Dendritic cell treated with granulocyte-macrophage colony-stimulating factor and Interleukin-4, amounts not matched to agents 40 ng/mL and 50 ng/mL, for 4 days (primary cell): ENCODE results near the gene TFAM.

Experiments
- H3K27ac Mint-ChIP-seq: one replicate; pipeline ENCODE4 v1.8.0; 2022; ENCODE audit warnings: mild to moderate bottlenecking, mixed read lengths
- H3K27me3 Mint-ChIP-seq: one replicate; pipeline ENCODE4 v1.8.0; 2022; ENCODE audit warnings: mild to moderate bottlenecking, mixed read lengths
- H3K36me3 Mint-ChIP-seq: one replicate; pipeline ENCODE4 v1.8.0; 2022; ENCODE audit warnings: low read depth, mixed read lengths
- H3K4me1 Mint-ChIP-seq: one replicate; pipeline ENCODE4 v1.8.0; 2022; ENCODE audit warnings: low read depth, mixed read lengths
- H3K4me3 Mint-ChIP-seq: one replicate; pipeline ENCODE4 v1.8.0; 2022; ENCODE audit warnings: mild to moderate bottlenecking, moderate library complexity, mixed read lengths
- H3K9me3 Mint-ChIP-seq: one replicate; pipeline ENCODE4 v1.8.0; 2022; ENCODE audit warnings: mixed read lengths
- intact Hi-C: fragments of 100-400 bp; cut with micrococcal nuclease; formaldehyde crosslinking; loops from one replicate; pipeline ENCODE4 v1.15.0; 2022

Gene TFAM

DNA sequence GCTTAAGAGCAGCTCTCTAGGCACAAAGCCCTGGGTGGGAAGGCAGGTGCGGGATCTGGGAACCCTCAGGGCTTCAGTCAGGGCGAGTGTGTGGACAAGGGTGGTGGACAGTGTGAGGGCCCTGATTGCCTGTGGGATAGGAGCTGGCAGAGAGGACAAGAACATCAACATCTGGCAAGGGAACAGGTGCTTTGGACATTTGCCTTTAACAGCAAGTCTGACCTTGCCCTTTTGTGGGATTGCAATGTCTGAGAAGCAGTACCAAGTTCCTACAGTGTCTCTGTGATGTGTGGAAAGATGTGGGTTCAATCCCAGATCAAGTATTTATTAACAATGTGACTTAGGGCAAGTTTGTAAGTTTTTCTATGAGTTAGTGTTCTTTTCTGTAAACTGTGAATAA, 46.7 kb downstream of the TFAM start:
- Mint-ChIP-seq H3K4me1 (no peaks in the 10 kb centered on the region), H3K36me3 (no peaks in the 10 kb centered on the region), H3K4me3 (no peak overlapping the region), H3K27me3 (peaks cover 4% of the 10 kb centered on the region), H3K27ac (no peak overlapping the region), H3K9me3 (peaks cover 4% of the 10 kb centered on the region)
- intact Hi-C loops, result no loop called here

- H3K9me3 Mint-ChIP-seq, result no peaks in the 10 kb centered on the region
- no peak overlapping the region for H3K27ac Mint-ChIP-seq
- H3K4me3 Mint-ChIP-seq, result no peak overlapping the region
- no peaks in the 10 kb centered on the region for H3K36me3 Mint-ChIP-seq
- intact Hi-C loops, result no loop called here
- peaks cover 4% of the 10 kb centered on the region for H3K27me3 Mint-ChIP-seq
- H3K4me1 Mint-ChIP-seq, result no peaks in the 10 kb centered on the region
Measured at GRCh38 chr10:58433066-58433465, 47.9 kb downstream of the TFAM start.

- no peaks in the 10 kb centered on the region for H3K4me1 Mint-ChIP-seq
- H3K27ac Mint-ChIP-seq, result no peak overlapping the region
- H3K9me3 Mint-ChIP-seq, result no peaks in the 10 kb centered on the region
- H3K36me3 Mint-ChIP-seq, result no peaks in the 10 kb centered on the region
- intact Hi-C loops, result no loop called here
- H3K4me3 Mint-ChIP-seq, result no peak overlapping the region
- H3K27me3 Mint-ChIP-seq, result peaks cover 4% of the 10 kb centered on the region
Measured at GRCh38 chr10:58433571-58433970, 48.4 kb downstream of the TFAM start.

- H3K4me3 Mint-ChIP-seq, result no peak overlapping the region
- peaks cover 2% of the 10 kb centered on the region for H3K27me3 Mint-ChIP-seq
- H3K9me3 Mint-ChIP-seq, result no peaks in the 10 kb centered on the region
- no peak overlapping the region for H3K27ac Mint-ChIP-seq
- H3K36me3 Mint-ChIP-seq, result no peaks in the 10 kb centered on the region
- no peaks in the 10 kb centered on the region for H3K4me1 Mint-ChIP-seq
- intact Hi-C loops, result no loop called here
Measured at GRCh38 chr10:58435297-58435985, 50.2 kb downstream of the TFAM start.

DNA sequence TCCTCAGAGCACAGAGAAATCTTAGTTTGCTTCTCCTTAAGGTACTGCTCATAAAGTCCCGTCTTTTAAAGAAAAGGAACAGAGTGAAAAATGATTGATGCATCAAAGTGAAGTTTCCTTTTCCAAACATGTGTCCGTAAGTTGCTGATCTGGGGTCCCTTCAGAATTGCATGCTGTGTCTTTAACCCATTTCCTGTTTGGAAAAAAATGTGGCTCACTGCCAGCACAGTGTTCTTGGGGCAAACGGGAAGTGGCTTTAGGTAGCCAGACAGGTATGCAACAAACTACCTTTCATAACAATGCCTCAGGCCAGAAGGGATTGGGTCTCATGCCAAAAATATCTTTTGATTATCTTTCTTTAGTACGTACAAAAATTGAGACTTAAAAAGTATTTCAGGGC, 50.9 kb downstream of the TFAM start:
- no peaks in the 10 kb centered on the region for H3K4me1 Mint-ChIP-seq
- H3K9me3 Mint-ChIP-seq, result no peaks in the 10 kb centered on the region
- H3K36me3 Mint-ChIP-seq, result no peaks in the 10 kb centered on the region
- intact Hi-C loops, result no loop called here
- H3K4me3 Mint-ChIP-seq, result no peak overlapping the region
- H3K27ac Mint-ChIP-seq, result no peak overlapping the region
- peaks cover 2% of the 10 kb centered on the region for H3K27me3 Mint-ChIP-seq

GRCh38 chr10:58438340-58438871, 53.2 kb downstream of the TFAM start:
- Mint-ChIP-seq H3K36me3 (no peaks in the 10 kb centered on the region), H3K27ac (no peak overlapping the region), H3K9me3 (no peaks in the 10 kb centered on the region), H3K4me1 (no peaks in the 10 kb centered on the region), H3K4me3 (no peak overlapping the region), H3K27me3 (no peaks in the 10 kb centered on the region)
- intact Hi-C loops, result no loop called here

- Mint-ChIP-seq H3K9me3 (no peaks in the 10 kb centered on the region), H3K27me3 (no peaks in the 10 kb centered on the region), H3K27ac (no peak overlapping the region), H3K4me1 (no peaks in the 10 kb centered on the region), H3K4me3 (no peak overlapping the region), H3K36me3 (no peaks in the 10 kb centered on the region)
- intact Hi-C loops, result no loop called here
Measured at GRCh38 chr10:58438986-58439385, 53.8 kb downstream of the TFAM start.

GRCh38 chr10:58439632-58440364, 54.6 kb downstream of the TFAM start:
- no peak overlapping the region for H3K4me3 Mint-ChIP-seq
- no peaks in the 10 kb centered on the region for H3K27me3 Mint-ChIP-seq
- H3K4me1 Mint-ChIP-seq, result no peaks in the 10 kb centered on the region
- H3K9me3 Mint-ChIP-seq, result no peaks in the 10 kb centered on the region
- H3K27ac Mint-ChIP-seq, result no peak overlapping the region
- H3K36me3 Mint-ChIP-seq, result no peaks in the 10 kb centered on the region
- intact Hi-C loops, result no loop called here

DNA sequence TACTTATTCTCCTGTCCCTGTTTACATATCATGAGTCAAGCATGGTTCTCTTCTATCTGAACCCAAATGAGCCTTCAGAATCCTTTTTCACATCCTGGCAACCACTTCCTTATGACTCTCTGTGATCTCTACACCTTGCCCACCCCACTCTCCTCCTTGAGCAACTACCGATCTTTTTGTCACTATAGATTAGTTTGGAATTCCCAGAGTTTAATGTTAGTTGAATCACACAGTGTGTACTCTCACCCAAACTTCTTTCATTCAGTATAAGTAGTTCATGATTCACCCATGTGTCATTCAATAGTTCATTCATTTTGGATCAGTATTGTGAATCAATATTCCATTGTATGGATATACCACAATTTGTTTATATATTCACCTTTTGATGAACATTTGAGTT, 55.3 kb downstream of the TFAM start:
- Mint-ChIP-seq H3K4me3 (no peak overlapping the region), H3K9me3 (no peaks in the 10 kb centered on the region), H3K27ac (no peak overlapping the region), H3K36me3 (no peaks in the 10 kb centered on the region), H3K4me1 (no peaks in the 10 kb centered on the region), H3K27me3 (no peaks in the 10 kb centered on the region)
- intact Hi-C loops, result no loop called here

DNA sequence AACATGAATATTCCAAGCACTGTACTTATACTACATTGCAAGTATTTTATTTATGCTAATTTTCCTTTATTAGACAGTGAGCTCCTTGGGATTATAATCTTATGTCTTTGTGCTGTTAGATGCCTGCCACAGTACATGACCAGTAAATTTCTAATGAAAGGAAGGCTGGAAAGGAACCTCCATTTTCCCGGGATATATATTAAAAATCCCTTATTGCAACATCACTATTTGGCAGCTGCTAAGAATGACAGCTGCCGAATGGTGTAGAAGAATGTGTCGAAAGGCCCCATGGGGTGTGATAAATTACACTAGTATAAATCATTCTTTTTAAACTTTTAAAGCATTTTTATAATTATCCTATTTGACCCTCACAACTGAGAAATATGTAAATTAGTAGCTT, 59.1 kb downstream of the TFAM start:
- intact Hi-C loops, result no loop called here
- peaks cover 9% of the 10 kb centered on the region for H3K9me3 Mint-ChIP-seq
- no peaks in the 10 kb centered on the region for H3K4me1 Mint-ChIP-seq
- no peaks in the 10 kb centered on the region for H3K36me3 Mint-ChIP-seq
- H3K27ac Mint-ChIP-seq, result no peak overlapping the region
- no peak overlapping the region for H3K4me3 Mint-ChIP-seq
- no peaks in the 10 kb centered on the region for H3K27me3 Mint-ChIP-seq

DNA sequence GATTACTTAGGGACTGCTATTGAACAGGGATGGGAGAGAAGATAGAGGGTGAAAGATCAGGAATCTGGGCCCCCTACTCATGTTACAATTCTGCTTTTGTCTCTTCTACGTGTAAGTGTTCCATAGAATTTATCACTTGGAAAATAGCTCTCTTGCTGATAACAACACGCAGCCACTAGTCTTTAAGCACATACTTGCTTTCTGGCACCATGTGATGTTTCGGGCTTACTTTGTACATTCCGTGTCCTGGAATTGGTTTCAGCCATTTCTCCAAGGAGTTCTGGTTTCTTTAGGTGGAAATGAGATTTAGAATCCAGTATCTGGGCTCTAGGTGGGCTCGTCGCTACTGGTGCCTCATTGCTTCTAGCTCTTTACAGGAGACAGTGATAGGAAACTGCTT, 59.7 kb downstream of the TFAM start:
- intact Hi-C loops, result no loop called here
- no peak overlapping the region for H3K27ac Mint-ChIP-seq
- H3K36me3 Mint-ChIP-seq, result no peaks in the 10 kb centered on the region
- peaks cover 9% of the 10 kb centered on the region for H3K9me3 Mint-ChIP-seq
- H3K27me3 Mint-ChIP-seq, result no peaks in the 10 kb centered on the region
- H3K4me1 Mint-ChIP-seq, result no peaks in the 10 kb centered on the region
- H3K4me3 Mint-ChIP-seq, result no peak overlapping the region

- Mint-ChIP-seq H3K27ac (no peak overlapping the region), H3K4me3 (no peak overlapping the region), H3K9me3 (peaks cover 9% of the 10 kb centered on the region), H3K36me3 (no peaks in the 10 kb centered on the region), H3K4me1 (no peaks in the 10 kb centered on the region), H3K27me3 (no peaks in the 10 kb centered on the region)
- intact Hi-C loops, result no loop called here
Measured at GRCh38 chr10:58448121-58448935, 63.1 kb downstream of the TFAM start.
